Measurements from ENCODE around the gene C11orf24. TPM values are rescaled to one million over a fixed set of nuclear protein-coding genes. Genes with fewer than 3 reads are reported as not detected.
A peak's percentile ranks its signal among the peaks of the same experiment; 100 is the strongest.

Gene C11orf24
- total and polyA plus RNA-seq, 2 of the 8 experiments (the other 6 are each of a cell fraction or from before 2014, with no cell fraction given), result 45.4 to 51.7 TPM

- TF ChIP-seq, protein P1, sequence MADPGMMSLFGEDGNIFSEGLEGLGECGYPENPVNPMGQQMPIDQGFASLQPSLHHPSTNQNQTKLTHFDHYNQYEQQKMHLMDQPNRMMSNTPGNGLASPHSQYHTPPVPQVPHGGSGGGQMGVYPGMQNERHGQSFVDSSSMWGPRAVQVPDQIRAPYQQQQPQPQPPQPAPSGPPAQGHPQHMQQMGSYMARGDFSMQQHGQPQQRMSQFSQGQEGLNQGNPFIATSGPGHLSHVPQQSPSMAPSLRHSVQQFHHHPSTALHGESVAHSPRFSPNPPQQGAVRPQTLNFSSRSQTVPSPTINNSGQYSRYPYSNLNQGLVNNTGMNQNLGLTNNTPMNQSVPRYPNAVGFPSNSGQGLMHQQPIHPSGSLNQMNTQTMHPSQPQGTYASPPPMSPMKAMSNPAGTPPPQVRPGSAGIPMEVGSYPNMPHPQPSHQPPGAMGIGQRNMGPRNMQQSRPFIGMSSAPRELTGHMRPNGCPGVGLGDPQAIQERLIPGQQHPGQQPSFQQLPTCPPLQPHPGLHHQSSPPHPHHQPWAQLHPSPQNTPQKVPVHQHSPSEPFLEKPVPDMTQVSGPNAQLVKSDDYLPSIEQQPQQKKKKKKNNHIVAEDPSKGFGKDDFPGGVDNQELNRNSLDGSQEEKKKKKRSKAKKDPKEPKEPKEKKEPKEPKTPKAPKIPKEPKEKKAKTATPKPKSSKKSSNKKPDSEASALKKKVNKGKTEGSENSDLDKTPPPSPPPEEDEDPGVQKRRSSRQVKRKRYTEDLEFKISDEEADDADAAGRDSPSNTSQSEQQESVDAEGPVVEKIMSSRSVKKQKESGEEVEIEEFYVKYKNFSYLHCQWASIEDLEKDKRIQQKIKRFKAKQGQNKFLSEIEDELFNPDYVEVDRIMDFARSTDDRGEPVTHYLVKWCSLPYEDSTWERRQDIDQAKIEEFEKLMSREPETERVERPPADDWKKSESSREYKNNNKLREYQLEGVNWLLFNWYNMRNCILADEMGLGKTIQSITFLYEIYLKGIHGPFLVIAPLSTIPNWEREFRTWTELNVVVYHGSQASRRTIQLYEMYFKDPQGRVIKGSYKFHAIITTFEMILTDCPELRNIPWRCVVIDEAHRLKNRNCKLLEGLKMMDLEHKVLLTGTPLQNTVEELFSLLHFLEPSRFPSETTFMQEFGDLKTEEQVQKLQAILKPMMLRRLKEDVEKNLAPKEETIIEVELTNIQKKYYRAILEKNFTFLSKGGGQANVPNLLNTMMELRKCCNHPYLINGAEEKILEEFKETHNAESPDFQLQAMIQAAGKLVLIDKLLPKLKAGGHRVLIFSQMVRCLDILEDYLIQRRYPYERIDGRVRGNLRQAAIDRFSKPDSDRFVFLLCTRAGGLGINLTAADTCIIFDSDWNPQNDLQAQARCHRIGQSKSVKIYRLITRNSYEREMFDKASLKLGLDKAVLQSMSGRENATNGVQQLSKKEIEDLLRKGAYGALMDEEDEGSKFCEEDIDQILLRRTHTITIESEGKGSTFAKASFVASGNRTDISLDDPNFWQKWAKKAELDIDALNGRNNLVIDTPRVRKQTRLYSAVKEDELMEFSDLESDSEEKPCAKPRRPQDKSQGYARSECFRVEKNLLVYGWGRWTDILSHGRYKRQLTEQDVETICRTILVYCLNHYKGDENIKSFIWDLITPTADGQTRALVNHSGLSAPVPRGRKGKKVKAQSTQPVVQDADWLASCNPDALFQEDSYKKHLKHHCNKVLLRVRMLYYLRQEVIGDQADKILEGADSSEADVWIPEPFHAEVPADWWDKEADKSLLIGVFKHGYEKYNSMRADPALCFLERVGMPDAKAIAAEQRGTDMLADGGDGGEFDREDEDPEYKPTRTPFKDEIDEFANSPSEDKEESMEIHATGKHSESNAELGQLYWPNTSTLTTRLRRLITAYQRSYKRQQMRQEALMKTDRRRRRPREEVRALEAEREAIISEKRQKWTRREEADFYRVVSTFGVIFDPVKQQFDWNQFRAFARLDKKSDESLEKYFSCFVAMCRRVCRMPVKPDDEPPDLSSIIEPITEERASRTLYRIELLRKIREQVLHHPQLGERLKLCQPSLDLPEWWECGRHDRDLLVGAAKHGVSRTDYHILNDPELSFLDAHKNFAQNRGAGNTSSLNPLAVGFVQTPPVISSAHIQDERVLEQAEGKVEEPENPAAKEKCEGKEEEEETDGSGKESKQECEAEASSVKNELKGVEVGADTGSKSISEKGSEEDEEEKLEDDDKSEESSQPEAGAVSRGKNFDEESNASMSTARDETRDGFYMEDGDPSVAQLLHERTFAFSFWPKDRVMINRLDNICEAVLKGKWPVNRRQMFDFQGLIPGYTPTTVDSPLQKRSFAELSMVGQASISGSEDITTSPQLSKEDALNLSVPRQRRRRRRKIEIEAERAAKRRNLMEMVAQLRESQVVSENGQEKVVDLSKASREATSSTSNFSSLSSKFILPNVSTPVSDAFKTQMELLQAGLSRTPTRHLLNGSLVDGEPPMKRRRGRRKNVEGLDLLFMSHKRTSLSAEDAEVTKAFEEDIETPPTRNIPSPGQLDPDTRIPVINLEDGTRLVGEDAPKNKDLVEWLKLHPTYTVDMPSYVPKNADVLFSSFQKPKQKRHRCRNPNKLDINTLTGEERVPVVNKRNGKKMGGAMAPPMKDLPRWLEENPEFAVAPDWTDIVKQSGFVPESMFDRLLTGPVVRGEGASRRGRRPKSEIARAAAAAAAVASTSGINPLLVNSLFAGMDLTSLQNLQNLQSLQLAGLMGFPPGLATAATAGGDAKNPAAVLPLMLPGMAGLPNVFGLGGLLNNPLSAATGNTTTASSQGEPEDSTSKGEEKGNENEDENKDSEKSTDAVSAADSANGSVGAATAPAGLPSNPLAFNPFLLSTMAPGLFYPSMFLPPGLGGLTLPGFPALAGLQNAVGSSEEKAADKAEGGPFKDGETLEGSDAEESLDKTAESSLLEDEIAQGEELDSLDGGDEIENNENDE (IDR thresholded peaks at IDR 0.05; ENCODE audit: insufficient replicate concordance, low read length), result no peak
- TF ChIP-seq JUND (IDR thresholded peaks at IDR 0.05; ENCODE audit: low read length) (no peak), EP300 (IDR thresholded peaks at IDR 0.05; ENCODE audit: borderline replicate concordance in 1 of 2, low read depth in 2 of 2, low read length in 2 of 2) (peak in 1 of 2 experiments; percentile 18; a peak in 1 of 3 replicates), CHD1 (IDR thresholded peaks at IDR 0.05; ENCODE audit: low read depth, low read length) (no peak), HDAC2 (IDR thresholded peaks at IDR 0.05; ENCODE audit: borderline replicate concordance in 1 of 2, low read depth in 2 of 2, low read length in 2 of 2) (peak in 1 of 2 experiments; percentile 39; a peak in 1 of 4 replicates), GTF2F1 (IDR thresholded peaks at IDR 0.05; ENCODE audit: borderline replicate concordance, low read depth, low read length) (no peak), HDAC6 (IDR thresholded peaks at IDR 0.05; ENCODE audit: low read depth, low read length) (no peak), SIN3A (conservative IDR thresholded peaks at IDR 0.05 in 1 of 2, IDR thresholded peaks at IDR 0.05 in 1 of 2; ENCODE audit: low read depth in 1 of 2, low read length in 2 of 2) (peak; percentile 50 to 73; a peak in 2 of 4 replicates), SIX5 (IDR thresholded peaks at IDR 0.05; ENCODE audit: low read depth, low read length) (no peak)
Measured at GRCh38 chr11:68213555-68214172, 58.1 kb downstream of the C11orf24 start (continued).
